Mesendoderm (in vitro differentiated cells): ENCODE results near the gene KMO.
A peak's percentile ranks its signal among the peaks of the same experiment; 100 is the strongest.

Experiments used
- DNase-seq: peaks from one replicate; pipeline ENCODE4 v3.0.0; 2013
- H2AK5ac ChIP-seq: 2 replicates; pipeline ENCODE4 v1.6.1; 2013; ENCODE audit warnings: low read length, inconsistent platforms
- H2BK120ac ChIP-seq: 2 replicates; pipeline ENCODE4 v1.6.1; 2013; ENCODE audit warnings: low read depth, mild to moderate bottlenecking, low read length, moderate library complexity, mixed read lengths
- H2BK15ac ChIP-seq: replicated peaks from 2 replicates; pipeline ENCODE4 v1.6.1; 2013; ENCODE audit warnings: low read depth, mild to moderate bottlenecking, moderate library complexity
- H2BK5ac ChIP-seq: 2 replicates; pipeline ENCODE4 v1.6.1; 2013; ENCODE audit warnings: low read length, inconsistent platforms
- H3K18ac ChIP-seq: 2 replicates; pipeline ENCODE4 v1.6.1; 2013; ENCODE audit warnings: mild to moderate bottlenecking, low read length, mixed read lengths
- H3K23ac ChIP-seq: one replicate; pipeline ENCODE4 v1.6.1; 2013; ENCODE audit warnings: low read length
- H3K27ac ChIP-seq: 2 replicates; pipeline ENCODE4 v1.5.1; 2013; ENCODE audit warnings: low read depth, mild to moderate bottlenecking, inconsistent platforms, low read length, moderate library complexity
- H3K27me3 ChIP-seq: 2 replicates; pipeline ENCODE4 v1.6.1; 2013; ENCODE audit warnings: low read length, control low read depth, mild to moderate bottlenecking, inconsistent platforms; ENCODE audit not compliant: insufficient read depth, poor library complexity
- H3K36me3 ChIP-seq: 2 replicates; pipeline ENCODE4 v1.6.1; 2013; ENCODE audit warnings: low read length, inconsistent platforms; ENCODE audit not compliant: control insufficient read depth, insufficient read depth
- H3K4ac ChIP-seq: one replicate; pipeline ENCODE4 v1.6.1; 2013; ENCODE audit warnings: low read depth, mild to moderate bottlenecking, low read length, moderate library complexity
- H3K4me1 ChIP-seq: 2 replicates; pipeline ENCODE4 v1.6.1; 2013; ENCODE audit warnings: low read depth, low read length, inconsistent platforms; ENCODE audit not compliant: control insufficient read depth
- H3K4me2 ChIP-seq: 2 replicates; pipeline ENCODE4 v1.6.1; 2013; ENCODE audit warnings: low read length
- H3K4me3 ChIP-seq: 2 replicates; pipeline ENCODE4 v1.5.1; 2013; ENCODE audit warnings: mild to moderate bottlenecking, low read length
- H3K56ac ChIP-seq: one replicate; pipeline ENCODE4 v1.6.1; 2013; ENCODE audit warnings: low read length
- H3K79me1 ChIP-seq: 2 replicates; pipeline ENCODE4 v1.6.1; 2013; ENCODE audit warnings: low read length, inconsistent platforms
- H3K79me2 ChIP-seq: 2 replicates; pipeline ENCODE4 v1.6.1; 2013; ENCODE audit warnings: mild to moderate bottlenecking, low read length; ENCODE audit not compliant: control insufficient read depth, insufficient read depth
- H3K9ac ChIP-seq: 2 replicates; pipeline ENCODE4 v1.6.1; 2013; ENCODE audit warnings: low read length, inconsistent platforms
- H4K5ac ChIP-seq: one replicate; pipeline ENCODE4 v1.6.1; 2013; ENCODE audit warnings: low read length
- H4K8ac ChIP-seq: one replicate; pipeline ENCODE4 v1.6.1; 2013; ENCODE audit warnings: low read depth, mild to moderate bottlenecking, control low read depth, low read length, moderate library complexity
- WGBS: extraction: QIAGEN DNeasy Blood & Tissue Kit; methylation state at CpG from one replicate; pipeline ENCODE4 v1.1.7; 2013; ENCODE audit warnings: low lambda C conversion rate, missing lambda C conversion rate; ENCODE audit not compliant: insufficient coverage; ENCODE audit errors: extremely low coverage; 5-methylcytosine and 5-hydroxymethylcytosine counted together

The KMO gene

GRCh38 chr1:241627453-241628259 is 95.5 kb downstream of the KMO start:
- Histone ChIP-seq H3K79me2 (no peaks in the 10 kb centered on the region), H4K8ac (no peak overlapping the region), H3K4ac (no peak overlapping the region), H3K56ac (no peak overlapping the region), H2BK5ac (no peak overlapping the region), H3K4me3 (no peak overlapping the region), H2BK120ac (no peak overlapping the region), H3K9ac (no peak overlapping the region), H3K23ac (no peak overlapping the region), H4K5ac (no peak overlapping the region), H2AK5ac (no peak overlapping the region), H2BK15ac (no peak overlapping the region), H3K79me1 (no peaks in the 10 kb centered on the region), H3K18ac (no peak overlapping the region), H3K4me1 (no peaks in the 10 kb centered on the region), H3K4me2 (no peak overlapping the region), H3K36me3 (no peaks in the 10 kb centered on the region), H3K27ac (no peak overlapping the region), H3K27me3 (no peaks in the 10 kb centered on the region)
- WGBS: no CpG with 5 or more reads among the region's 9 CpGs
- peak; percentile 74 for DNase-seq

DNA sequence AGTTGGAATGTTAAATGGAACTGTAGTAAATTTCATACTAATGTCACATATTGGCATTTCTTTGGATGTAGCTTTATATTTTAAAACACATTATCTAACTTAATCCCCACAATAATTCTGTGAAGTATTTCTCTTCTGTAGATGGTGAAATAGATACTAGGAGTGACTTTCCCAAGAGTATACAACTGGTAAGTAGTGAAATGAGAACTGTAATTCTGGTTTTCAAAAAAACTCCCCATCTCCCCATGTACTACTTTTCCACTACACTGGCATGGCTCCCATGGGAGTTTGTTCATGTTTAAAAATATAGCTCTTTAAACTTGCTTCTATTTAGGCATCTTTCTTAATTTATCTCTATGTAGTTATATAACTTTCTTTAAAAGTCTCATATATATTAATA is 97.8 kb downstream of the KMO start:
- Histone ChIP-seq H4K5ac (no peak overlapping the region), H3K23ac (no peak overlapping the region), H3K27ac (no peak overlapping the region), H3K4ac (no peak overlapping the region), H3K79me1 (peaks cover 2% of the 10 kb centered on the region), H2BK120ac (no peak overlapping the region), H4K8ac (no peak overlapping the region), H3K9ac (no peak overlapping the region), H2BK5ac (no peak overlapping the region), H3K79me2 (peaks cover 2% of the 10 kb centered on the region), H3K36me3 (no peaks in the 10 kb centered on the region), H3K27me3 (no peaks in the 10 kb centered on the region), H3K4me3 (no peak overlapping the region), H3K56ac (no peak overlapping the region), H2AK5ac (no peak overlapping the region), H3K4me1 (no peaks in the 10 kb centered on the region), H3K18ac (no peak overlapping the region), H3K4me2 (no peak overlapping the region), H2BK15ac (no peak overlapping the region)
- no peak for DNase-seq

- no peak overlapping the region for H3K27ac ChIP-seq
- no peak overlapping the region for H2BK120ac ChIP-seq
- no peaks in the 10 kb centered on the region for H3K27me3 ChIP-seq
- no peak overlapping the region for H3K56ac ChIP-seq
- no peak overlapping the region for H3K23ac ChIP-seq
- H3K4me3 ChIP-seq: no peak overlapping the region
- peaks cover 2% of the 10 kb centered on the region for H3K4me1 ChIP-seq
- H3K4ac ChIP-seq: no peak overlapping the region
- peaks cover 6% of the 10 kb centered on the region for H3K79me1 ChIP-seq
- peaks cover 4% of the 10 kb centered on the region for H3K79me2 ChIP-seq
- H2BK5ac ChIP-seq: no peak overlapping the region
- no peak overlapping the region for H4K5ac ChIP-seq
- no peak overlapping the region for H4K8ac ChIP-seq
- WGBS: no CpG with 5 or more reads among the region's 1 CpG
- H3K9ac ChIP-seq: no peak overlapping the region
- no peak overlapping the region for H2BK15ac ChIP-seq
- no peak overlapping the region for H2AK5ac ChIP-seq
- DNase-seq: no peak
- no peak overlapping the region for H3K4me2 ChIP-seq
- peaks cover 2% of the 10 kb centered on the region for H3K36me3 ChIP-seq
- H3K18ac ChIP-seq: no peak overlapping the region
Measured at GRCh38 chr1:241630476-241630875, 98.3 kb downstream of the KMO start.

DNA sequence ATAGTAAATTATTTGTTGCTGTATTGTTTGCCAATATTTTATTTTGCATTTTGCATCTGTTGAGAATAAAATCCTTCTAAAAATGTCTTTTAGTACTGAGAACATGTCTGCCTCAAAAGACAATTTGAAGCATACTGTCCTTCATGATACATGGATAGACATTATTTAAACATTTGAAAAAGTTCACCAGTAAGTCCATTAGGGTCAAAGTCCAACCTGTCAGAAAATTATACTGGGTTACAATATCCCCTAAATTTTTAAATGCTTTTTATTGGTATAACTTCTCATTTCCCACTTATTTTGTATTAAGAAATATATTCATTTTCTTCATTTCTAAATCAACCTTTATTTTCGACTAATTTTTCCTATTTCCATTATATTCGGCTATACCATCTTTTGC is 98.7 kb downstream of the KMO start:
- DNase-seq: no peak
- Histone ChIP-seq H3K79me2 (peaks cover 6% of the 10 kb centered on the region), H2BK120ac (no peak overlapping the region), H4K8ac (no peak overlapping the region), H3K36me3 (peaks cover 2% of the 10 kb centered on the region), H3K27me3 (no peaks in the 10 kb centered on the region), H2BK5ac (no peak overlapping the region), H2BK15ac (no peak overlapping the region), H3K23ac (no peak overlapping the region), H3K4me1 (peaks cover 2% of the 10 kb centered on the region), H3K4ac (no peak overlapping the region), H3K27ac (no peak overlapping the region), H3K79me1 (peaks cover 7% of the 10 kb centered on the region), H4K5ac (no peak overlapping the region), H2AK5ac (no peak overlapping the region), H3K9ac (no peak overlapping the region), H3K4me3 (no peak overlapping the region), H3K56ac (no peak overlapping the region), H3K4me2 (no peak overlapping the region), H3K18ac (no peak overlapping the region)
- 100% methylated on average over 2 of the region's 2 CpGs for WGBS

DNA sequence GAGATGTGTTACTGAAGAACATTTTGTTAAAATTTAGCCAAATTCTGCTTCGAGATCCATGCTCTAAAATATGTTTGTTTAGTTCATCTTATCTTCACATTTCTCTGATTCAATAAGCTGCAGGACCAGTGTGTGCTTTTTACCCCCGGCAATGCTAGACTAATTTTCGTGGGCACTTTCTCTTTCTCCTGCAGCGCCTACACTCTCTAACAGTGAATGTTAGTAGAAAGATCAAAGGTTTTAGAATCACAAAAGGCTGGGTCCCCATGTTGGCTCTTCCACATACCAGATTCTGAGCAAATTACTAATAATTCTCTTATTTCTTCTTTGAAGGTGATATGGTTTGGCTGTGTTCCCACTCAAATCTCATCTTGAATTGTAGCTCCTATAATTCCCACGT is 99.5 kb downstream of the KMO start:
- peaks cover 2% of the 10 kb centered on the region for H3K36me3 ChIP-seq
- no peak for DNase-seq
- no CpG with 5 or more reads among the region's 5 CpGs for WGBS

GRCh38 chr1:241632987-241633386 is 100.8 kb downstream of the KMO start:
- WGBS: no CpG with 5 or more reads among the region's 3 CpGs
- peaks cover 18% of the 10 kb centered on the region for H3K79me2 ChIP-seq
- H3K79me1 ChIP-seq: peaks cover 7% of the 10 kb centered on the region
- no peak overlapping the region for H4K8ac ChIP-seq
- no peak overlapping the region for H3K18ac ChIP-seq
- H3K27me3 ChIP-seq: no peaks in the 10 kb centered on the region
- peaks cover 2% of the 10 kb centered on the region for H3K36me3 ChIP-seq
- no peak overlapping the region for H3K4me3 ChIP-seq
- H2AK5ac ChIP-seq: no peak overlapping the region
- no peak overlapping the region for H3K27ac ChIP-seq
- no peak overlapping the region for H2BK120ac ChIP-seq
- H2BK5ac ChIP-seq: no peak overlapping the region
- no peak overlapping the region for H4K5ac ChIP-seq
- peaks cover 6% of the 10 kb centered on the region for H3K4me1 ChIP-seq
- no peak overlapping the region for H3K4ac ChIP-seq
- H2BK15ac ChIP-seq: no peak overlapping the region
- no peak overlapping the region for H3K56ac ChIP-seq
- no peak overlapping the region for H3K9ac ChIP-seq
- no peak for DNase-seq
- no peak overlapping the region for H3K4me2 ChIP-seq
- no peak overlapping the region for H3K23ac ChIP-seq

More for the DNA sequence above, 99.5 kb downstream of the KMO start:
- H2BK5ac ChIP-seq: no peak overlapping the region
- no peak overlapping the region for H3K27ac ChIP-seq
- no peak overlapping the region for H3K9ac ChIP-seq
- H2AK5ac ChIP-seq: no peak overlapping the region
- no peak overlapping the region for H2BK15ac ChIP-seq
- H3K79me2 ChIP-seq: peaks cover 7% of the 10 kb centered on the region
- H4K8ac ChIP-seq: no peak overlapping the region
- H3K79me1 ChIP-seq: peaks cover 7% of the 10 kb centered on the region
- no peaks in the 10 kb centered on the region for H3K27me3 ChIP-seq
- no peak overlapping the region for H2BK120ac ChIP-seq
- no peak overlapping the region for H3K23ac ChIP-seq
- H3K4ac ChIP-seq: no peak overlapping the region
- no peak overlapping the region for H3K56ac ChIP-seq
- H3K4me3 ChIP-seq: no peak overlapping the region
- no peak overlapping the region for H3K18ac ChIP-seq
- H4K5ac ChIP-seq: no peak overlapping the region
- H3K4me1 ChIP-seq: peaks cover 2% of the 10 kb centered on the region
- H3K4me2 ChIP-seq: no peak overlapping the region
